ENCODE data around the gene ZNF436.

Gene ZNF436

DNA sequence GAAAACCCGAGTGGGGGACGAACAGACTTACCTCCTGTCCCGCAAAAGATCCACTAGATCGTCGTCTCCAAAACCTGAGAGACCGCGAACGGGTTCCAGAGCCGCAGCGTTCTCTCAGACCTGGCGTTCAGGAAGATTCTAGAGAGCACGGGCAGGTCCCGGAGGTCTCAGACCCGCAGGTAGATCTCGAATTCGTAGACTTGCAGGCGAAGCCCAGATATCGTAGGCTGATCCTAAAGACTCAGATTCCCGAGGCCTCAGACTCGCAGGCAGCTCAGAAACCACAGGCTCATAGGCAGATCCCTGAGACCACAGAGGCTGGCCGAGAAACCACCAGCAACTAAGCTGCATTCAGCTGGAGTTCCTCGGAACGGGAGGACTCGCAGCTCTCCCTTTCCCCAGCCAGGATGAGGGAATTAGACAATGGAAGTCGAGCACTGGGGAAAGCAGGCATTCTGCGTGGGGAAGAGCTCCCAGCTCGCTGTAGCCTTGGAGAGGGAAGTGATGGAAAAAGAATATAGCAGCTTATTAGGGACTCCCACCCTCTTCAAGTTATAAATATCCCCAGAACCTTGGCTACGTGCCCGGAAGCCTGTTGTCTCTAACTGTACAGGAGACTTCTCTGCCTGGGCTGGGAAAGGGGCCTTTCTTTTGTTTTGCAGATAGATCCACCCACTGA lies at the start of gene ZNF436:
Gene ZNF436 (minus strand): TSS at position 502 of the 679 bp plus-strand sequence. CDS start 1,831 bp downstream, outside the sequence.
- in situ Hi-C loops (cut with MboI; ENCODE audit: low sequenced_read_pairs) = no loop called here

DNA sequence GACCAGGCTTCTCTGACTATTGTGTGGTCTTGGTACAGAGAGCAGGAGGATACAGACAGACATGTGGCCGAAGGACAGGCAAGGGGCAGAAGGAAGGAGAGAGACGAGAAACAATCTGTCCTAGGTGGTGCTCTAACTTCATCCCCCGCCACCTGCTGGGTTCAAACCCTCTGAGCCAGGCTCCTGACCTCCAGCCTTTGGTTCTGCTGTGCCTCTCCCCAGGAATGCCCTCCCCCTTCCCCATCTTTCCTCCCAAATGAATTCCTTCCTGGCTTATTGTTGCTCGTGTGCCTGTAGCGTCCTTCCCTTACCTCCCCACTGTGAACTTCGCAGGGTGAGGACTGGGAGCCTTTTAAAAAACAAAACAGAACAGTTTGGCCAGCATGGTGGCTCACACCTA lies 49.5 kb upstream of the ZNF436 start:
- in situ Hi-C loops (cut with MboI; ENCODE audit: low sequenced_read_pairs) = no loop called here

DNA sequence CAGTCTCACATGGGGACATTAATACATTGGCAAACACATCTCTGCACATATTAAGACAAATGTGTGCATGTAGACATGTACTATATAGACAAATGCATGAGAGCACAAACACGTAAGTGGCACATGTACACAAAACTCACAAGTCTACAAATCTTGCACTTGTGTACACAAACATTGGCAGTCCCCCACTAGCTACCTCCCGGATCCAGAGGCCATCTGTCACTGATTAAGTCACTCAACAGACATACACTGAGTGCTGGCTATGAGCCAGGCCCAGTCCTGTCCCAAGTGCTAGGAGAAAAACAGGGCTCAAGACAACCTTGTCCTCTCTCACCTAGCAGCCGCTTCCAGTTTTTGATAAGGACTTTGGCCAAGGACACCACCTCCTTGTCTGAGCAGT lies 47.9 kb upstream of the ZNF436 start:
- in situ Hi-C loops (cut with MboI; ENCODE audit: low sequenced_read_pairs) = no loop called here

DNA sequence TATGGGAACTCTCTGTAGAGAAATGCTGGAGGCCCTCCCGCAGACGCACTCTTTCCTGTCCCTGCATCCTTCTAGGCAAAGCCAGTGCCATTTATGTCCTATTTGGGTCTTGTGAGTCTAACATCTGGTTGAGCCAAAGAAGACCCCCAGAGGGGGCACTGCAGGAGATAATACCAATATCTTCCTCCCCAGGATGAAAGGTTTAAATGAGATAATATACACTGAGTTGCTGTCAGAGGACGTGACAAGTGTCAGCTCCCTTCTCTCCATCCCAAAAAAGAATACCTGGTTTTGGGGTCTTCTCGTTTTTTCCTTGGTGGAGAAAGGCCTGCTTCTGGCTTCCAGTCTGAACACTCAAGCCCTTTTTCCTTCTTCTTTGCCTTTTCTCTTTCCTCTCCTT lies 47.3 kb upstream of the ZNF436 start:
- in situ Hi-C loops (cut with MboI; ENCODE audit: low sequenced_read_pairs) = no loop called here

DNA sequence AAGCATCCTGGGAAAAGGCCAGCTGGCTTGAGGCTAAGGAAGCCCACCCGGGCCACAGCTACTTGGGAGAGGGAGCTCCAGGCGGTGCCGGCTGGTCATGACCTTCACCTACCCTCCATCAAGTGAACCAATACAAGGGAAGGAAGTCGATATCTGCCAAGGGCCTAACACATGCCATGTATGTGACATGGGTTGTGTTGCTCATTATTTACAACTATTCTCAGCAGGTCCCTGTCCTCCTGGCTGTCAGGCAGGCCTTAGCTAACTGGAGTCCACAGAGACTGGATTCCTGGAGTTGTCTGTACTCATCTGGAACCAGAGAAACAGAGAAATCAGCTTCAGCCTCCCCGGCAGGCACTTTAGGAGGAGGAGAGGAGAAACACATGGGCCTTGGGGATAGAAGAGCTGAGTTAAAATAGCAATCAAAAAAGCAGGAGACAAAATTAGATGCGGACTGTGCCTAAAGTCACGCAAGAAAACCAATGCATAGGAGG lies 39.2 kb upstream of the ZNF436 start:
- in situ Hi-C loops (cut with MboI; ENCODE audit: low sequenced_read_pairs) = no loop called here

DNA sequence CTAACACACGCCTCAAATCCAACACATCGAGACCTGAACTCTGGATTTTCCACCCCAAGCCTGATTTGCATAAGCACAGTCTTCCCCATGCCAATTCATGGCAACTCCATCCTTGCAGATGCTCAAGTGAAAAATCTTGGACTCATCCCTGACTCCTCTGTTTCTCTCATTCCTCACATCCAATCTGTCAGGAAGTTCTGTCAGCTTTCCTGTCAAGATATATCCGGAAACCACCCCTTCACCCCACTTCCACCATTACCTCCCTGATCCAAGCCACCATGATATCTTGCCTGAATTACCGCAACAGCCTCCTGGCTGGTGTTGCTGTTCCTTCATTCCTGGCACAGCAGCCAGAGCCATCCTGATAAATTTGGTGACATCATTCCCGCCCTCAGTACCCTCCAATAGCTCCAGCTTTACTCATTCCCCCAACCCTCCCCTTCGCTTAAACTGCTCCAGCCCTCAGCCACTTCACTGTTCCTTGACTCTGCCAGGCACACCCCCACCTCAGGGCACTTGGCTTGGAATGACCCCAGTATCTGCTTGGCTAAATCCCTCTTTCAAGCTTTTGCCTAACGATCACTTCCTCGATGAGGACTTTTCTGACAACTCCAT lies 37.5 kb upstream of the ZNF436 start:
- in situ Hi-C loops (cut with MboI; ENCODE audit: low sequenced_read_pairs) = no loop called here

DNA sequence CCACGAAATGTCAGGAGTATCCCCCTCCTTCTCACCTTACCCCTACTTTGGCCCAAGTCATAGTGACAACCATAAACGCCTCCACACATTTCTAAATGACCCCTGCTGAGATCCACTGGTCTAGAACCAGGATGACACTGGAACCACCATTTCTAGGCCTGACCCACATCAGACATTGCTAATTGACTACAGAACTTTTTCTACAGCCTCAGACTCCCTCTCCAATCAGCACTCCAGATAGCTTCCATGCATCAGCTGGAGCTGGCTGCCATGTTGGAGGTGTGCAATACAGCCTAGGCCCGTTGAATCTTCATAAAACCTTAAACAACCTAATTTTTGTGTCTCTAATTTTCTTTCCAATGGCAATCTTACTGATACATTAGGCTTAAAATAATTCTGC lies 36.3 kb upstream of the ZNF436 start:
- in situ Hi-C loops (cut with MboI; ENCODE audit: low sequenced_read_pairs) = no loop called here

DNA sequence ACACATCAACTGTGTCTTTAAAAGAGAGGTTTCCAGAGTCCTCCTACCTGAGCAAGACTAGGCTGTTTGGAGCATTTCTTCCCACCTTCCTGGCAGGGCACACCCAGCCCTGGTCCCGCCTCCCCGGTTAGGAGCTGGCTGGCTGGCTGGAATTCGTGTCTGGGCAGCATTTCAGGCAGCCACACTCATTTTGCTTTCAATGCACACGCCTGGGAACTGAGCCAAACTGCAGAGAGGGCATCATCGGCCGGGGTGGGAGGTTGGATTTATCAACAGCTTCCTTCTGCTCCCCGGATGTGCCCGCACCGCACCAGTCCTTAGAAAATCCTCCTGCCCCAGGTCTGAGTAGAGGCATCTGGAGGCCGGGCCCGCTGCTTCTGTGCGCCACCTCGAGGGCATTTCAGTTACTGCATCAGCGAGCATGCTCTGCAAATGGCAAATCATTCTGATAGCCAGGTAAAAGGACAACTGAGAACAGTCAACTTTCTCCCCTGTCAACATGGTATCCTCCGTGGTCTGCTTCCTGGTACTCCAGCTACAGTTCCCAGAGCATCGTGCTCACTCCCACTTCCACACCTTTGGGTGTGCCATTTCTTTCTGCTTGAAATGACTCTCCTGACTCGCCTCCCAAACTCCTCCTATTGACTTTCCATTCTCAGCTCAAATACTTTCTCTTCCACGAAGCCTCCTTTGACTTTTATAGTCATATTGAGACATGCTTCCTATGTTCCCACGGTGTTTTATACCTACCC lies 34.3 kb upstream of the ZNF436 start:
- in situ Hi-C loops (cut with MboI; ENCODE audit: low sequenced_read_pairs) = no loop called here

DNA sequence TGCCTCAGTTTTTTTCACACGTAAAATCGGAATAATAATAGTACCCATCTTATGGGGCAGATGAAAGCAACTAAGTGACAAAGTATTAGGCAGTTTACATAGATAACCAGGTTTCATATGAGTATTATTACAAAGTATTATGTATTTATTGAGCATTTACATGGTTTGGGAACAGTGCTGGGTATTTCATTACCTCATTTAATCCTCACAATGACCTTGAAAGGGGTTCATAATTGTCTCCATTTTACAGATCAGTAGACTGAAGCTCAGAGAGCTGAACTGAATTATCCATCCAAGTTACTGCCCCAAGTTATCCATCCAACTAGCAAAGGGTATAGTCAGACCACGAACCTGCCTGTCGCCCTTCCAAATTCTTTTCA lies 33.7 kb upstream of the ZNF436 start:
- in situ Hi-C loops (cut with MboI; ENCODE audit: low sequenced_read_pairs) = no loop called here

DNA sequence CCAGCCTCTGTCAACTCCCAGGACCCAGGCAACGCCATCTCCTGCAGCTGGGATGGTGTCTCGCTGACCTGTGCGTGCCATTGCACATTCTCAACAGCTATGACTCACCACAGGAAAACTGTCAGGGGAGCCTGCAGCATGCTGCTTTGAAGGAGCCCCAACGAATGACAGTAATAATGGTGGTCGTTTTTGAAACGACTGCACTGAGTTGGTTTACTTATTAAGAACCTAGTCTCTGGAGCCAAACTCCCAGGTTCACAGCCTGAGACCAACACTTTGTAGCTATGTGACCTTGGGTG lies 33.4 kb upstream of the ZNF436 start:
- in situ Hi-C loops (cut with MboI; ENCODE audit: low sequenced_read_pairs) = no loop called here

DNA sequence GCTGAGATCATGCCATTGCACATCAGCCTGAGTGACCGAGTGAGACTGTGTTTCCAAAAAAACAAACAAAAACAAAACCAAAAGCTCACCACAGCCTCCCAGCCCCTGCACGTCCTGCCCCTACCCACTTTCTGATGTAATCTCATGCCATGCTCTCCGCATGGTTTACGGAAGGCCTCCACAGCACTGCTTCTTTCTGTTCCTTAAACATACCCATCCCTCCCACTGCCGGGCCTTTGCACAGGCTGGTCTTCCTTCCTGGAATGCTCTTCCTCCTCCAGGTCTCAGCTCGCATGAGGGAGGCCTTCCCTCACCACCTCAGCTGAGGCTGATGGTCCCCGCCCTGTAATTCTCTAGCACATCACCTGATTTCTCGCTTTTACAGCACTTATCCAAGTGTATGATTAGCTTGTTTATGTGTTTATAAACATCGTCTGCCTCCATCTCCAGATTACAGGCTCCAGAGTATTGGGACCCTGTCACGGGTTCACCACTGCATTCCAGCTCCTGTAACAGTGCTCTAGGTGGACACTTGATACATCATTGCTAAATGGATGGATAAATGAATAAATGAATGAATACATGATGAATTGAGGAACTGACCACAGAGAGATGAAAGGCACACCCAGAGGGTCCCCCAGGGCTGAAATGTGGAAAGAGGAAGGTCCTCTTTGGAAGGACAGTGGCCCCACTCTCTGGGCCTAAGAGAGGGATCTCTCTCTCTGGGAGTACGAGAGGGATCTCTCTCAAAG lies 32.8 kb upstream of the ZNF436 start:
- in situ Hi-C loops (cut with MboI; ENCODE audit: low sequenced_read_pairs) = no loop called here

DNA sequence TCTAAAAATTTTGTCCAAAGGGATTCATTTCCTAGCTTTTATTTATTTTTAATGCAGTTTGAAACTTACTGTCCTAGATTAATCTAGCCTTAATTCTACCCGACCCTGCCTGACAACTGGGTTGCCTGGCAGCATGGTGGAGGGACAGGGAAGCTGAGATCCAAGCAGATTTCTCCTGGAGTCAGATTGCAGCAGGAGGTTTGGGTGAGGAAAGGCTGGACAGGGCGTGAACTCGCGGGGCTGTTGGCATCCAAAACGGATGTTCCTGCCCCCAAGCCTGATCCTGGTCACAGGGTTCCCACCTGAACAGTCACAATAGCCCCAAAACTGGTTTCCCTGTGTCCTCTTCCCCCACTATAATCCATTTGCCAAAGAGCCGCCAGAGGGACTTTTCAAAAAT lies 31.7 kb upstream of the ZNF436 start:
- in situ Hi-C loops (cut with MboI; ENCODE audit: low sequenced_read_pairs) = no loop called here

DNA sequence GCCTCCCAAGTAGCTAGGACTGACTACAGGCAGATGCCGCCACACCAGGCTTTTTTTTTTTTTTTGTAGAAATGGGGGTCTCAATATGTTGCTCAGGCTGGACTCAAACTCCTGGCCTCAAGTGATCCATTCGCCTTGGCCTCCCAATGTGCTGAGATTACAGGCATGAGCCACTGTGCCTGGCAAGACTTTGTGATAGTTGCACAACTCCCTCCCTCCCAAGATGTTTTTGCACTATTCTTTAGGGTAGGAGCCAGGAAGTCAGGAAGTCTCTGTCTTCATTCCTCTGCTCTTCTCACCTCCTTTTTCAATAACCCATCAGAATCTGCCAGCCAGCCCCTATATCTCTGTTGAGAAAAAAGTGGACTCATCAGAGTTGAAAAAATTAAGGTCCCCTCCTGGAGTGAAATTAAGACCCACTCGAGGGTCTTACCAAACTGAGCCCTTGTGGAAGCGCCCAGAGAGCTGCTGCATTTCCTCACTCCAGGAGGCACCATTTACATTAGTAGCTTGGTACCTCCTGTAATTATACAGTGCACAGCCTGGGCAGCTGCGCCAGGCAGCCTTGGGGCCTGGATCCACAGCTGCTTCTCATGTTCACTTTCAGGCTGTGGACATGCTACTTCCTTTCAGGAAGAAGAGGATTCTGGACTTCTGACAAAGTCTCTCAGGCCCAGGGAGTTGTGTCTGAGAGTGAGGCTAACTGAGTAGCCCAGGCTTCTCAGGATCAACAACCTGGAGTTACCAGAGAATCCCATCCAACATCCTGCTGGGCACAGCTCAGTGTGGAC lies 30.9 kb upstream of the ZNF436 start:
- in situ Hi-C loops (cut with MboI; ENCODE audit: low sequenced_read_pairs) = no loop called here

DNA sequence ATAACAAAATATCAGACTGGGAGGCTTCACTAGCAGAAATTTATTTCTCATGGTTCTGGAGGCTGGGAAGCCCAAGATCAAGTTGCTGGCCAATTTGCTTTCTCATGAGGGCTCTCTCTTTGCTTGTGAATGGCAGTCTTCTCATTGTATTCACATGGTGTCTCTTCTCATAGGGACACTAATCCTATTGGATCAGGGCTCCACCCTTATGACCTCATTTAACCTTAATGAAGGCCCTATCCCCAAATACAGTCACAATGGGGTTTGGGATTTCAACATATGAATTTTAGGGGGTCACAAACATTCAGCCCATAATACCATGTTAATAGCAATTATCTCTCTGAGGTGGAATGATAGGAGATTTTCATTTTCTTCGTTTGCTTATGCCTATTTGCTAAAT lies 29.6 kb upstream of the ZNF436 start:
- in situ Hi-C loops (cut with MboI; ENCODE audit: low sequenced_read_pairs) = no loop called here

DNA sequence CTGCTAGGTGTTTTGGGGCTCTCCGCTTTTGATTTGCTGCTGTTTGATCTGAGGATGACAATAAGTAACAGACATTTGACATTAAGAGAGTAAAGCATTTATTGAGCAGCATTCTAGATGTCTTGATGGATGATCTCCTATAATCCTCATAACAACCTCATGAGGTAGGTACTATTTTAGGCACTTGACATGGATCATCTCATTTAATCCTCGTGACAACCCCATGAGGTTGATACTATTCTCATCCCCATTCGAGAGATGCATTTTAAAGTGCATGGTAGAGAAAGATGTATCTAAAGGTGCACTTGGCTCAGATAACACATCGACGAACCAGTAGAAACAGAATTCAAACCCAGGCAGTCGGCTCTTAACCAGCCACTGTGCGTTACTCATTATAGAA lies 28.3 kb upstream of the ZNF436 start:
- in situ Hi-C loops (cut with MboI; ENCODE audit: low sequenced_read_pairs) = no loop called here

DNA sequence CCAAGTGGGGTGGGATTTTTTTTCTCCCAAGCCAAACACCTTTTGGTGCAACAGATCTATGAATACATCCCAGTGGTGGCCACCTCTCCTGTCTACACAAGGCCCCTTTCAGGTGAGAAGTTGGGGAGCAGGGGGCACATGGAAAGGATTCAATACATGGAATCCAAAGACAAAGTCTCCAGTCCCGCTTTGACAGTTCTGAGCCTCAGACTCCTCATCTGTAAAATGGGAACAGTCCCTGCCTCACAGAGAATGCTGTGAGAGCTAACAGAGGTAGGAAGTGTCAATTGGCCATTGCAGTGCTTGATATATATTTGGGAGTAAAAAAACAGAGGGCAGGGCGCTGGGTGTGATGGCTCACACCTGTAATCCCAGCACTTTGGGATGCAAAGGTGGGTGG lies 26.7 kb upstream of the ZNF436 start:
- in situ Hi-C loops (cut with MboI; ENCODE audit: low sequenced_read_pairs) = no loop called here

DNA sequence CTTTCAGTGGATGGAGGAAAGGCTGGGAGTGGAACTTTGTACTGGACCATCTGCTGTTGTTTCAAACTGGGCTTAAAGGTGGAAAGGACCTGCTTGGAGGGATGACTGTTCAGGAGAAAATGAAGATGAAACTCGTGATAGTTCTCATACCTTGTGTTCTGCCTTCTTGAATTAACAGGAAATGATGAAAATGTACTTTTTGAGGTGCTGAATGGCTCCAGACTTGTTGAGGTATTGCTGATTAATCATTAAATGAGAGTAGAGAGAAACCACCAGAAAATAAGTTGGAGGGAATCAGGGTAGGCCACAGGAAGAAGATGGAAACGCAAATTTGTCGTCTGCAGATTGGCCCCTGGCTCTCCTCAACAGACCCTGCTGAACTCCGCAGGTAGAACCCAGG lies 26.2 kb upstream of the ZNF436 start:
- in situ Hi-C loops (cut with MboI; ENCODE audit: low sequenced_read_pairs) = no loop called here

DNA sequence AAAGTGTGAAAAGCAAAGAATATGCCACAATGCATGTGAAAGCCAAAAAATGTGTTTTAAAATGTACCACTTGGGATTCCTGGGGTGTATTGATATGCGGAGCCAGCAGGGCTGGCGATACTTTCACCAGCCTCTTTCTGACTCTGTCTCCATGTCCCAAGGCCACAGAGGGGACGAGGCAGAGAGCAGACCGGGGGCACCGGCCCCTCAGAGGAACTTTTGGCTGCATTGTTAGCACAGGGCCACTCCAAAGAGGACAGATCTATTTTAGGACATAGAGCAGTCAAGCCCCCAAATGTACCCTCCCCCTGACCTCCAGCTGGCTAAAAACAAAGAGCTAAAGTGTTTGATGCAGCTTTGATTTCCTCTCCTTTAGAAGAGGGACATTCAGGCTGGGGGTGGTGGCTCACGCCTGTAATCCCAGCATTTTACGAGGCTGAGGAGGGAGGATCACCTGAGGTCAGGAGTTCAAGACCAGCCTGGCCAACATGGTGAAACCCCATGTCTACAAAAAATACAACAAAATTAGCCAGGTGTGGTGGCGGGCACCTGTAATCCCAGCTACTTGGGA lies 25.6 kb upstream of the ZNF436 start:
- in situ Hi-C loops (cut with MboI; ENCODE audit: low sequenced_read_pairs) = no loop called here

DNA sequence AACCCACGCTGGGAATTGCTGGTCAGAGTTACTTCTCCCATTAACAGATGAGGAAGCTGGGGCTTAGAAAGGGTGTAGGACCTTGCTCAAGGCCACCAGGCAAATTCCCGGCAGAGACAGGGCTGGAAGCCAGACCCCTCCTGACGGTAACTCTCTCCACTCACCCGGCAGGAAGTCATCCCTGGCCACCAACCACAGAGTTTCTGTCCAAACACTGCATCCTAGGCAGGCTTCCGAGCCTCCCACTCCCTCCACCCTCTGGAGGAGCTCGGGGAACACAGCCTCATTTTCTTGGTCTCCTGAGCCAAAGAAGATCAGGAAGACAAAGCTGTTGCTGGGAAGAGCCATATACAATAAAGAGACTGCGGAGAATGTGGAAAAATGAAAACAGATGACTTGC lies 25.0 kb upstream of the ZNF436 start:
- in situ Hi-C loops (cut with MboI; ENCODE audit: low sequenced_read_pairs) = no loop called here

DNA sequence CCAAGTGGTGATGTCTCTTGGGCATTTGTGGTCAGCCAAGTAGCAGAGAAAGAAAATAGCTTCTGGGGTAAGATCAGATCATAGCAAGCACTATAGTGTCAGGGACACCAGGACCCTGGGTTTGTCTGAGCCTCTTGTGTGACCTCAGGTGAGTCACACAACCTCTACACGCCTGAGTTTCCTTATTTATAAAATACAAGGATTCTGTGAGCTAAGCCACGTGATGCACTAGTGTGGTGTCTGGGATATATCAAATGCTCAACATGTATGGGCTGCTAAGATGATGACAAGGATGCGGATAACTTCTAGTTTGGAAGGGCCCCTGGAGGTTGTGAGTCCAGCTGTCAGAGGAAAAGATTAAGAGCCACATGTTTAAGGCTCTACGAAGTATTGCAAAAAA lies 24.5 kb upstream of the ZNF436 start:
- in situ Hi-C loops (cut with MboI; ENCODE audit: low sequenced_read_pairs) = no loop called here

All from HL-60/S4 (cell line).